Activated naive CD4-positive, alpha-beta T cell (primary cell): Measurements from ENCODE around the gene PKHD1.
"Not testable (repeated sequence)": the region's sequence is repeated elsewhere in the genome, so short reads cannot be mapped to it uniquely, and the experiment has no call there.

Experiments used
- DNase-seq, 4 experiments: peaks; one replicate each; lab custom pipeline; 2025; lab: John Stamatoyannopoulos, UW

PKHD1 gene

DNA sequence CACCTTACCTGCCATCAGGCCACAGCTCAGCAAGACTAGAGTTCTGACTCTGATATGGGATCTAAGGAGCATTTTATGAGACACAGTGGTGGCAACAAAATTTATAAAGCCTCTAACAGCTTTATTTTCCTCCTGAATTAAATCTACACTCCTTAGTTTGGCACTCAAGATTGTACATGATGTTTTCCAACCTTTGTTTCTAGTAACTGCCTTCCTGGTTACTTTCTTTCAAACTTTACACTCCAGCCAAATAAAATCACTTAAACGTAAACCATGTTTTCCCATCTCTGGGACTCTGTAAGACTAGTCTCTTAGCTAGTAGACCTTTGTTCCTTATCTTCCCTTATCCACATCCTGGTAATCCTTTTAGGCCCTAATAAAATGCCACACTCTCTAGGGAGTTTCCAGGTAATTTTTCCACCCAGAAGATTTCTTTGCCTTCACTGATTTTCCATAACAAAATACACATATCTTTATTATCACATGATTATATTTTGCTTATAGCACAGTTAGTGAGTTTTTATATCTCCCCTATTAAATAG is 92.1 kb downstream of the PKHD1 start:
- no peak for DNase-seq

DNA sequence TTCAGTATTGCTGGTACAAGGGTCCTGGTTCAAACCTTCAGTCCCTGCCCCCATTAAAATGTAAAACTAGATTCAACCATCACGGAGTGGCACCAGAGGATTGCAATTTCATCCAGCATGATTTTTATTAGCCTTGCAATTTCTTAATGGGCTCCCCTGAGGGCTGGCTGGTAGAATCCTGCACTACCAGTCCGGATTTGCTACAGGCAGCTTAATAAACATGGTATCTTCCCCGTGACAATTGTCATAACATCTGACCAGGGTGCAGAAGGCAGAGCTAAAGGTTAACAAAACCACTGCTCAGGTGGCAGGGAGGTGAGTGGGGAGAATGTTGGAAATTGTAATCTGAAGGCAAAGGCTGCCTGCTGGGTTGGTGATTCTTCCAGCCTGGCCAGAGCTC is 94.5 kb downstream of the PKHD1 start:
- no peak for DNase-seq

DNA sequence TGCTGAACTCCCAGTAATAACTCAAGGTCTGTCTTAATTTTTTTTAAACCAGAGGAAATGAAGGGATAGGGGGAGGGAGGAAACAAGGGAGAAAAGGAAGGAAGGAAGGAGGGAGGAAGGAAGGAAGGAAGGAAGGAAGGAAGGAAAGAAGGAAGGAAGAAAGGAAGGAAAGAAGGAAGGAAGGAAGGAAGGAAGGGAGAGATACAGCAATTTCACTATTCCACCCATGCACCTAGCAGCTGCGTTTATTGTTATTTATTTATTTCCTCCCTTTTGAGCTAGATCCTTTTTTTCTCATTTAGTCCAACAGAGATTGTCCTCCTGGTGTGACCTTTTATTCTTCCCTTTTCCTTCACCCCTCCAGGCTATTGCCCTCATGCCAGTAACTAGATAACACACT is 97.6 kb downstream of the PKHD1 start:
- DNase-seq, result no peak

DNA sequence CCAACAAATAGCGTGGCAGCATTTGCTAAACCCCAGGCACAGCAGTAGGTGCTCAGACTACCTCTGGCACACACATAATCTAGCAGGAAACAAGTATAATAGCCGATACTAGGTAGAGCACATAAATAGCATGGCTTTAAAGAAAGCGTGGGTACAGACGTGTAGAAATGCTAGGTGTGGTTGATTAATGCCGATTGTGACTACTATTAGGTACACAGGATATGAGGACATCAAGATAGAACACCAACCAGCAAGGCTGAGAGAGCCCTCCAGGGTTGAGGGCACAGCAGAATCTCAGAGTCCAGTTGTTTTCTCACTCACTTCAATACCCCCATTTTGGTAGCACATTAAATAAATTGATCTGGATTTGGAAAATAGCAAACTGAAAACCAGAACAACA is 100.5 kb downstream of the PKHD1 start:
- DNase-seq, result no peak

DNA sequence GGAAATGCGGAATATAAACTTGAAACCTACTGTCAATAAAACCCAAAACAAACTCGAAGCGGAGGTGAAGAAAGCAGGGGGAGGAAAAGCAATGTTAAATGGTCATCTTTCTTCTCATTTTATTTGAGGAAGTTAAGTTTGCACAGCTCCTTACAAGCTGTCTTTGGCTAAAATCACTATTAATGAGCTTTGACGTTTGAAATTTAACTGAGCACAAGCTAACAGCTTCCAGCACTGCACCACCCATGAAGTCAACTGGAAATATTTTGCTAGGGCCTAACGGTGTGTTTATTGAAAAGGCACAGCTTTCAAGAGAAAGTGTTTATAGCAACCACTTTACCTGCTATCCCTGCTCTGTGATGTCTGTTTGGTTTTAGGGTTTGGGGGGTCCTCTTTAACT is 103.8 kb downstream of the PKHD1 start:
- DNase-seq, result no peak

DNA sequence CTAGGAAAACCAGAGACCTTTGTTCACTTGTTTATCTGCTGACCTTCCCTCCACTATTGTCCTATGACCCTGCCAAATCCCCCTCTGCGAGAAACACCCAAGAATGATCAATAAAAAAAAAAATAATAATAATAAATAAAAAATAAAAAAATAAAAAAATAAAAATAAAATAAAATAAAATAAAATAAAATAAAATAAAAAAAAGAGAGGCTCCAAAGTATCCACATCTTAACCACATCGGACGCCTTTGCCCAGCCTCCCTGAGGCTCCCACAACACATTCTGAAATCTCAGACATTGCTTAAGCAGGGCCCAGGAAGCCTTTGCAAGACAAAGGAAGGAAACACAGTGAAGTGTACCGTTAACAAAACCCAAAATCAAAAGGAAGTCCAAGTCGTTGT is 104.7 kb downstream of the PKHD1 start:
- DNase-seq, result not testable (repeated sequence)

DNA sequence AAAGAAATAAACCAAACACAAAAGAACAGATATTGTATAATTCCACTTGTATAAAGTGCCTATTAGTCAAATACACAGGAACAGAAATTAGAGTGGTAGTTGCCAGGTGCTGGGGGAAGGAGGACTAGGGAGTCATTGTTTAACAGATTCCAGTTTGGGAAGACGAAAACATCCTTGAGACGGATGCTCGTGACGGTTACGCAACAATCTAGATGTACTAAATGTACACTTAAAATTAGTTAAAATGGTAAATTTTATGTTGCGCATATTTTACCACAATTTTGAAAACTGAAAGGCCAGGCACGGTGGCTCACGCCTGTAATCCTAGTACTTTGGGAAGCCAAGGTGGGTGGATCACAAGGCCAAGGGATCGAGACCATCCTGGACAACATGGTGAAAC is 111.0 kb downstream of the PKHD1 start:
- DNase-seq, result no peak

DNA sequence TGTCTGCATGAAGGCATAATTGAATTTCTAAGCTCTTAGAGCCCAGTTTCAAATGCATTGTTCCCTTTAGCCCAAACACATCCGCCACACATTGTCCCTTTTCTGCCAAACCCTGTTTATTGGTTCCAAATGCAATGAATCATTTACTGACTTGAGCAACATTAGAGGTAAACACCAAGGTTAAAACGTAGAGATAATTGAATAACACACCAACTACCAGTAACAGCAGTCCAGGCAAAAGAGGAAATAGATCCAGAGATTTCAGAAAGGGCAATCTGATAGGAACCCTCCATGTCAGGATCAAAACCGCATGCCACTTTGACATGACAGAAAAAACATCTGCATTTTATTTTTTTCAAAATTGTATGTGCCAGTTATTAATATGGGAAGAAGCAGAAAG is 114.8 kb downstream of the PKHD1 start:
- DNase-seq, result no peak

DNA sequence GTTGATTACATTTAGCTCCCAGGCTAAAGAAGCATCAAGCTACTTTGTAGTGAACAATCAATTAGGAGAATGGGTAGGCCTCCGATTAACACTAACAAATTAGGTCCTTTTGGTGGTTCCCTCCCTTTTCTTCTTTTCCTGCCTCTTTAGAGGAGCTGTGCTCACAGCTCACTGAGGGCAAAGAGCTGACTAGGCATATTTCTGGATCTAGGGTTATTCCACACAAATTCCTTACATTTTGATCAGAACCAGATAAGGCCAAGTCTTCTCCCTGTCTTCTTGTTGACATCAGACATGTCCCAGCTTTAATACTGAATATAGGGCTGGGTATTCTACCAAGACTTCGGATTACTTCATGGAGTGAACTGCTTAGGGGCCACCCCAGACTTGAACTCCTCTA is 119.1 kb downstream of the PKHD1 start:
- no peak for DNase-seq

DNA sequence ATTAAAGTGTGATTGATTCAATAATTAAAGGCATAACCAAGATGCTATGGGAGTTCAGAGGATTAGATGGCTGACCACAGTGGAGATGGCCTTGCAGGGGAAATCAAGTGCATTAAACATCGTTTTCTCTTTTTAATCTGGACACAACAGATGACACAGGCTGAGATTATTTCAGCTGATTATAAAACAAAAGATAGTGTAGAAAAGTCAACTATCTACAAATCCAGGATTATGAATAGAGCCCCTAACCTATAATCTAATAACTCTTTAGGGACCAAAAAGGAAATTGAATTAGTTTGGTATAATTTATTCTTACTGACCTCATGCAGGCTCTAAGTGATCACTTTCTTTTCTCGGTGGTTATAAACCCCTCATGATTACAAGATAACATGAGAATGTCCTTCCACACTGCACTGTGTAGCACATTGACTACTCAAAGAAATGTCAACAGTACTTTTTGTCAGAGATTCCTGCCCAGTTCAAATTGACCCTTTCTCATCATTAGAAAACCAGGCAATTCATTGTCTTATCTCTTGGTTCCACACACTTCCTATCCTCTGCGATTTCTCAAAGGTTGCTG is 122.1 kb downstream of the PKHD1 start:
- DNase-seq, result no peak

DNA sequence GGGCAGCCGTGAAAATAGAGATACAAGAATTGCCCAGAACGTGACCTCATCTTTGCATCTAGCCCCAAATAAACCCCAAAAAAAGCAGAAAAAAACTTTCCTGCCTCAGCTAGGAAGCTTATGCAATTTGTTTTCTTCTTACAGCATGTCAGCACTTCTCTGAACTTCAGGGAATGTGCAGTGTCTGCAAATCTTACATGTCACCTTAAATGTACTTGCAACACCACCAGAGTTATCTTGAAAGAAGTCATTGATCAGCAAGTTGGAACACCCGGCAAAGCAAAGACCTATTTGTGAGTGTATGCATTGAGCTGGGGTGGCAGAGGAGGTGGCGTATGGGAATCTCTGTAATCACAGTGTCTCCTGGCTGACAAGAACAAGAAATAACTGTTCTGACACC is 123.4 kb downstream of the PKHD1 start:
- no peak for DNase-seq

DNA sequence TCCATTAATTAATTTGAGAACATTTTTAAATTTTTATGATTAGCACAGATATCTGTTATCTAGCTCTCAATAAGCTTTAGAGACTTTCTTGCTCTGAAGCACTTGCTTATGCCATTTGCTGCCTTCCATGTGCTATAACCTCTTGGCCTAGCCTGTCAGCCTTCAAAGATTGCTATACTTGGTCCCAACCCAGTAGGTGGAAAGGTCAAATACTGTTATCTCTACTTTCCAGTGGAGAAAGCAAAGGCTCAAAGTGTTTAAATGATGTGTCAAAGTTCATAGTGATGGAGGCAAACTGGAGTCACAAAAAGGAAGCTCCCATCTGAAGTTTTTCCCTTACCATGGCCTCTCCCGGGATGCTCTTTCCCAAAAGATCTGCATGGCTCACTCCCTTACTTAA is 125.1 kb downstream of the PKHD1 start:
- DNase-seq, result no peak

DNA sequence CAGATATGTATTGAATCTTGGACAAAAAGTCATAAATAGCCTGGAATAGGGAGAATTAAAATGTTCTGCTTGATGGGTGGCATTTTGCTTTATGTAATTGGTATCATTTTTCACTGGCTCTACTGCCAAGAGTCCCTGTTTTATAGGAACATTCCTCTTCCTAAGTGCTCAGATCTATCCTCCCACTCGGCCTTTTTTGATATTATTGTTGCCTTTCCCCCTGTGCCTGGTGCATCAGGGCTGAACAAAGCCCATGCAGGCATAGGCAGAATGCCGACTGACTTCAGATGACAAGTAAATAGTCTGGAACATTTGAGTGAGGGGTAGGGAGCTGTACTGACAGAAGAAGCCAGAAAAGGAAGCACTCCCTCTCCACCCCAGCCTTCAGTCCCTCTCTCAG is 127.0 kb downstream of the PKHD1 start:
- DNase-seq, result no peak

DNA sequence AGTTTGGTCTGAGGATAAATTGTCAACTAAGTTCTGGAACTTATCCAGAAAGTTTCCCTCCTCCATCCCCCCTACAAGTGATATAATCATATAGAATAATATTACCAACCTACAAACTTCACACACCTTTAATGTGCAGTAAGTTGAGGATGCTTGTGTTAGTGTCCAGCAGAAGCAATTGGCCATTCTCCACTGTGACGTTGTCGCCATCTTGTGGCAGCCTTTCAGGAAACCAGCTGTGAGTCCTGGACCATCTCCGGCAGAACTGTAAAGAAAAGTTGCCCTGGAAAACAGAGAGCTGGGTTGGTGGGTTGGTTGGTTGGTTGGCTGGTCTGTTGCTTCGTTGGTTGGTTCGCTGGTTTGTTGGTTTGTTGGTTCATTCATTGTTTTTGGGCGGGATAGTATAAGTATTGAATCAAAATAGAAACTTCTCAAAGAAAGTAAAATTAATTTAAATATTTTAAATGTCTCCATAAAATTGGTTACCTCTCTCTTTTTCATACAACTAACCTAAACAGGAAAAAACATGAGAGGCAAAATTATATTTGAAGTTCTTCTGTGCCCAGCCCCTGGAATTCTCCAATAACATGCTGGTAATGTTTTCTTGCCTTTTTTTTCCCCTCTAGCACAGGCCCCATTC is 127.5 kb downstream of the PKHD1 start:
- no peak for DNase-seq

DNA sequence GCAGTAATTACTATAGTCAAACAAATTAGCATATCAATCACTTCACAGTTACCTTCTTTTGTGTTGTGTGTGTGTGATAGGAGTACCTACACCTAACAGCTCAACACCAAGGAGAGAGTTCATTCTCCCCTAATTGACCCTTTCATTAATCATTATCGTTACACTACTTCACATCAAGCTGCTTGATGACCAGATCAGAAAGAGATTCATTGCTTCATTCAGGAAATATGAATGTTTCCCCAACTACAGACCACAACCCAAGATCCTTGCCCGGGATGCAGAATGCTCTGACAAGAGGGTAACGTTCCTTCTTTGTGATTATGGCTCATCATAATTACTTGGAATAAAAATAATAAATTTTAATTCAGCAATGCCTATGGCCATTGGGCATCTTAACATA is 132.7 kb downstream of the PKHD1 start:
- DNase-seq, result no peak

DNA sequence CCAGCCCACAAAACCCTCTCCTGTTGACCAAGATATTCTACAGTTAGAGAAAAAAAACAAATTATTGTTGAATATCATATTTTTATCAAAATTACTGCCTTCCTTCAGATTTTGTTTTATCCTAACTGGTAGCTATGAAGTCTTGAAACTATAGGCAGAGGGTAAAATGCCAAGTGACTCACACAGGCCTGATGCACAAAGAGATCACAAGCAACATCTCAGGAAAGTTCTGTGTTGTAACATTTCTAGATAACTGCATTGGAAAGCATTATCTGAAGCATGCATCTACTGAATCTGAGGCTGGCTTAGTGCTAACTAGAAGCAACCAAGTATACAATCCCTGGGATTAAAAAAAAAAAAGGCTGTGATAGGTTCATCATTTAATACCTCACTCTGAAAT is 134.2 kb downstream of the PKHD1 start:
- no peak for DNase-seq

DNA sequence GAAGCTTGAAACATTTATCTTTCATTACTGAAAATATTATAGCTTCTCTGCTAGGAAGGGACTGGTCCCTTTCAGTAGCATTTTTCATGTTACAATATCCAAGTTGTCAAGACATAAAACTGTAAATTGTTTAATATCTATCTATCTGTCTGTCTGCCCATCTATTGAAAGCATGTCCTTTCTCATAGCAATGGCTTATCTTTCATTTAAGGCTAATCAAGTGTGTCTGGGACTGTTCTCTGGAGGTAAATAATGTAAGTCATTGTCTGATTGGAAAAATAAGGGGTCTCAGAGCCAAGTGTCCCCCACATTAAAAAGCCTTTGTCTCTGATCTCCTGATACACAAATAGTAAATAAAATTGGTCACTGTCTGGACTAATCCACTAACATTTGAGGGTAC is 135.5 kb downstream of the PKHD1 start:
- no peak for DNase-seq

DNA sequence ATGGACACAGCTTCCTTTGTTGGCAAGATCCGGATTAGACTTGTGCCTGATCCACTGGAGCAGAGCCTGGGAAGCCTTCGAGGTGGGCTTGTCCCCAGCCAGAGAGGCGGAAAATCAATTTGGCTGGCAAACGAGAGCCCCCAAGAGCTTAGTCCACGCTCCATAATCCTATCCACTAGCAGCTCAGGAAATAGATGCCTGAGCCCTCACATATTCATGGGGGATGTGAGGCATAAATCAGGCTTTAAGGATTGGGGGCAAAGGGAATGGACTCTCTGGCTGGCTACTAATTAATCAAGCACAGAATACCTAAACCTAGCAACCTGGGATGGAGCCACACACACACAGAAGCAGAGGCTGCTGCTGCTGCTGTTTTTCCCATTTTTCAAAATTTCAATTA is 137.9 kb downstream of the PKHD1 start:
- DNase-seq, result no peak

DNA sequence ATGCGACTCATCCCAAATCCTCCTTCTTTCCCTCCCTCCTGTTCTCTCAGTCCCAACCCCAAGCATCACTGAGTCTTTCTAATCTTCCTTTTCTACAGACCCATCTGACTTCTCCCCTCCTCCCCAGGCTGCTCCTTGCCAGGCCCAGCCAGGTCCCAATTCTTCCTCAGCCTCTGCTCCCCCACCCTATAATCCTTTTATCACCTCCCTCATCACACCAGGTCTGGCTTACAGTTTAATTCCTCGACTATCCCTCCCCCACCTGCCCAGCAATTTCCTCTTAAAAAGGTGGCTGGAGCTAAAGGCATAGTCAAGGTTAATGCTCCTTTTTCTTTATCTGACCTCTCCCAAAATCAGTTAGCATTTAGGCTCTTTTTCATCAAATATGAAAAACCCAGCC is 147.7 kb downstream of the PKHD1 start:
- DNase-seq, result not testable (repeated sequence)

DNA sequence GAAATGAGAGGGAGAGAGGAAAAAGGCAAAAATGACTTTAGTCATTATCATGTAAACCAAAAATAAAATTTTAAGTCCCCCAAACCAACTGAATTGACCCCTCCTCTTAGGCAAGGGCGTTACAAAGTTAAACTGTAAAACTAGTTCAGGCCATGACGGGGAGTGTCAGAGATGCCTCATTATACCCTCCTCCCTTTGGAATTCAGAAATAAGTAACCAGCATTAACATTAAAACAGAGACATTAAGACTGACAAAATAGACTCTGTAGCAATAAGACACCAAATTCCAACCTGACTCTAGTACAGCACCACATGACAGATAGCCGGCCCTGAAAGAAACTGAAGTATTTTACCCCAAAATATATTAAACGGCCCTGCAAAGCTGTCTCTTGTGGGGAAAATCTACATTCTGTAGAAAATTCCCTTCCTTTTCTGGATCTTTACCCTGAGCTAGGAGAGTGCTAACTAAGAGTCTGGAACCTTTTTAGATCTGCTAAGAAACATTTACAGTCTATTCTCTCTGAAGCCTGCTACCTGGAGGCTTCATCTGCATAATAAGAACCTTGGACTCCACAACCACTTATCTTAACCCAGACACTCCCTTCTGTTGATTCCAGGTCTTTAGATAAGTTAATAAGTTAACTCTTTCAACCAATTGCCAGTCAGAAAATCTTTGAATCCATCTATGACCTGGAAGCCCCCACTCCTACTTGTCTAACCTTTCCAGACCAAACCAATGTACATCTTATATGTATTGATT is 150.7 kb downstream of the PKHD1 start:
- DNase-seq, result no peak

DNA sequence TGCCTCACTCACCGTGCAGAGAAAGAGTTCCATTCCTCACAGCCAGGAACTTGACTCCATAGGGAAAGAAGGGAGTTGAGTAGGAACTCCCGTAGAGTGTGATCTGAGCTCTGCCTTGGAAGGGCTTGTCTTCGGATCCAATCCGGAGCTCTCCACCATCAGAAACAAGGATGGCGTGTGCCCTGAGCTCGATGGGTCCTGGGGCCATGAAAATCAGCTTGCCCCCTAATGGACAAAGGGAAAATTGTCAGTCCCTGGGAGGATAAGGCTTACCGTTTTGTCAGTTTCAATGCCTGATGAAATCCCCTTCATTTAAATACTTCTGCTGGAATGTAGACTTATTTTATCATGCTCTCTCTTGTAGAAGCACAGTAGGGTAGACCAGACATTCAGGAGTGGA is 153.3 kb downstream of the PKHD1 start:
- DNase-seq, result no peak

DNA sequence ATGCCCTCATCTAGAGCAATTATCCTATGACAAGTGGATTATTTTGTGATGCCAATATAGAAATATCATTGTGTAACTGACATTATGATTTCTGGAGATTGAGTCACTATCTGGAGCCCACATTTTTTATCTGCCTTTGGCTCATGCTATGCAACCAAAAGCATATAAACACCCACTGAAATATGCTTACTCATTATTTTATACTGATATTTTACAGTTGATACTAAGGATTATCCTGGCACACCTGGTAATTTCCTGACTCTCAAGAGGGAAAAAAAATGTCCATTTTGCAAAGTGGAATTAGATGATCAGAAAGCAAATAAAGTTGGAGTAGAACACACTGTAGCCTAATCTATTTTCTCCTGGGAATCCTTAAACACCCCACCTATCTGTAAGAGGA is 154.5 kb downstream of the PKHD1 start:
- no peak for DNase-seq

DNA sequence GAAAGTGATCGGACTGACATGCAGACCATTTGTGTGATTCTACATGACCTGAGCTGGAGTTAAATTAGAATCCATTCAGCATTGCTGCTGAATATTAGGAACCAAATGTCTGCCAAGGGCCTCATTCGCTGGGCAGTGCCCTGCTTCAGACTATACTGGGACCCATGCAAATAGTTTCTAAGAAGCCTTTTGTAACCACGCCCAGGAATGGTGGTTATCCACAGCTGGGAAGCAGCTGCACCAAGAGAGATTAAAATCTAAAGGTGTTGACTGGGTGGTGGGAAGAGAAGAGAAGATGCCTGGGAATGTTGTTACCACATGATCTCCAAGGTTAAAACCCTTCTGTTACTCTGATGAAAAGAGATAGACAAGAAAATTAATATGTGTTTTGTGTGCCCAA is 156.8 kb downstream of the PKHD1 start:
- DNase-seq, result no peak
